SK-N-SH treated with all-trans-retinoic acid at 6 μM for 48 hours (cell line): ENCODE data around the gene GJB3.

Experiments
- SNAI2 ChIP-seq: fragments of 250-450 bp; sonication (Bioruptor Pico); IDR thresholded peaks from 2 replicates; pipeline ENCODE4 v1.5.0; 2020; ENCODE audit warnings: mild to moderate bottlenecking, moderate library complexity
- TCF4 ChIP-seq: fragments of 250-450 bp; sonication (Bioruptor Pico); IDR thresholded peaks from 2 replicates; pipeline ENCODE4 v1.8.0; 2021; ENCODE audit warnings: mild to moderate bottlenecking, moderate library complexity, borderline replicate concordance
- TOX ChIP-seq: fragments of 250-450 bp; sonication (Bioruptor Pico); IDR thresholded peaks from 2 replicates; pipeline ENCODE4 v1.8.0; 2021; ENCODE audit warnings: mild to moderate bottlenecking, moderate library complexity, borderline replicate concordance
- ZNF8 ChIP-seq: fragments of 450-650 bp; formaldehyde crosslinking; IDR thresholded peaks from 2 replicates; pipeline ENCODE4 v1.5.0; 2020; ENCODE audit warnings: mild to moderate bottlenecking, moderate library complexity

GRCh38 chr1:34786521-34787325 is 5.7 kb downstream of the GJB3 start:
- TF ChIP-seq TCF4 (CRISPR knock-in tag), result no peak
- TF ChIP-seq ZNF8 (CRISPR knock-in tag), result no peak
- no peak for TF ChIP-seq TOX (CRISPR knock-in tag)
- no peak for TF ChIP-seq SNAI2 (CRISPR knock-in tag)
